Germinal center (tissue), 1 donor: ENCODE results near the gene PRUNE2.
"Not testable (repeated sequence)": the region's sequence is repeated elsewhere in the genome, so short reads cannot be mapped to it uniquely, and the experiment has no call there.

Source experiments
- DNase-seq: peaks from one replicate; pipeline ENCODE4 v3.0.0; 2012; ENCODE audit warnings: mixed read lengths, low spot score

Gene PRUNE2

GRCh38 chr9:76594764-76595424, 311.0 kb downstream of the PRUNE2 start:
- DNase-seq, result no peak

GRCh38 chr9:76593961-76594735, 311.8 kb downstream of the PRUNE2 start:
- not testable (repeated sequence) for DNase-seq

- DNase-seq, result no peak
Measured at GRCh38 chr9:76592974-76593347, 313.0 kb downstream of the PRUNE2 start.

- no peak for DNase-seq
Measured at GRCh38 chr9:76592091-76592973, 313.6 kb downstream of the PRUNE2 start.

GRCh38 chr9:76591256-76591950, 314.5 kb downstream of the PRUNE2 start:
- DNase-seq, result no peak

- DNase-seq, result no peak
Measured at GRCh38 chr9:76588316-76588715, 317.6 kb downstream of the PRUNE2 start.

GRCh38 chr9:76586390-76587314, 319.3 kb downstream of the PRUNE2 start:
- no peak for DNase-seq

GRCh38 chr9:76585487-76586389, 320.2 kb downstream of the PRUNE2 start:
- DNase-seq, result no peak

GRCh38 chr9:76583256-76583655, 322.7 kb downstream of the PRUNE2 start:
- DNase-seq, result no peak

GRCh38 chr9:76581731-76582130, 324.2 kb downstream of the PRUNE2 start:
- DNase-seq, result no peak

- no peak for DNase-seq
Measured at GRCh38 chr9:76580820-76581219, 325.1 kb downstream of the PRUNE2 start.

GRCh38 chr9:76580188-76580587, 325.7 kb downstream of the PRUNE2 start:
- peak; percentile 19 for DNase-seq

- DNase-seq, result peak; percentile 64
Measured at GRCh38 chr9:76576344-76576743, 329.6 kb downstream of the PRUNE2 start.

- no peak for DNase-seq
Measured at GRCh38 chr9:76575761-76576160, 330.2 kb downstream of the PRUNE2 start.

- DNase-seq, result no peak
Measured at GRCh38 chr9:76573905-76574760, 331.8 kb downstream of the PRUNE2 start.

- DNase-seq, result no peak
Measured at GRCh38 chr9:76573408-76573807, 332.5 kb downstream of the PRUNE2 start.

GRCh38 chr9:76572151-76572550, 333.8 kb downstream of the PRUNE2 start:
- no peak for DNase-seq

- no peak for DNase-seq
Measured at GRCh38 chr9:76571743-76572146, 334.2 kb downstream of the PRUNE2 start.

- peak; percentile 34 for DNase-seq
Measured at GRCh38 chr9:76571288-76571687, 334.6 kb downstream of the PRUNE2 start.
